ENCODE measurements around the gene PRR36. TPM values are rescaled to one million over a fixed set of nuclear protein-coding genes. Genes with fewer than 3 reads are reported as not detected.

The PRR36 gene
- total RNA-seq, 3 donors from 2014 or later: 0.05 to 0.08 TPM; not detected in 1

- Mint-ChIP-seq H3K9me3 (no peaks in the 10 kb centered on the region), H3K36me3 (ENCODE audit: insufficient read depth) (no peaks in the 10 kb centered on the region), H3K4me3 (peak overlapping the region; percentile 80), H3K27me3 (ENCODE audit: low read depth) (no peaks in the 10 kb centered on the region), H3K4me1 (ENCODE audit: low read depth) (peaks cover 12% of the 10 kb centered on the region)
- no peak for ATAC-seq
- DNase-seq: no peak
Observed at GRCh38 chr19:7830272-7830771, 43.9 kb downstream of the PRR36 start.

GRCh38 chr19:7829561-7830271, 44.5 kb downstream of the PRR36 start, which contains the start of gene EVI5L:
EVI5L (plus strand) TSS chr19:7830218; CDS start chr19:7846543, 16,325 bp downstream.
- DNase-seq (peak; percentile 99), ATAC-seq (peak; percentile 89 to 92)
- peak within 1 kb of the TSS; percentile 80 for H3K4me3 Mint-ChIP-seq
- no peaks in the 10 kb centered on the region for H3K9me3 Mint-ChIP-seq
- peaks cover 12% of the 10 kb centered on the region for H3K4me1 Mint-ChIP-seq (ENCODE audit: low read depth)
- no peaks in the 10 kb centered on the region for H3K36me3 Mint-ChIP-seq (ENCODE audit: insufficient read depth)
- no peaks in the 10 kb centered on the region for H3K27me3 Mint-ChIP-seq (ENCODE audit: low read depth)

- Mint-ChIP-seq H3K4me3 (peak overlapping the region; percentile 79), H3K36me3 (ENCODE audit: insufficient read depth) (no peaks in the 10 kb centered on the region)
- no peak for ATAC-seq
Observed at GRCh38 chr19:7829166-7829520, 45.0 kb downstream of the PRR36 start.

GRCh38 chr19:7823686-7824301, 50.4 kb downstream of the PRR36 start:
- Mint-ChIP-seq H3K4me1 (ENCODE audit: low read depth) (no peaks in the 10 kb centered on the region), H3K36me3 (ENCODE audit: insufficient read depth) (no peaks in the 10 kb centered on the region), H3K4me3 (no peak overlapping the region)

More at GRCh38 chr19:7829166-7829520, 45.0 kb downstream of the PRR36 start:
- peaks cover 12% of the 10 kb centered on the region for H3K4me1 Mint-ChIP-seq (ENCODE audit: low read depth)
- DNase-seq: no peak
- H3K27me3 Mint-ChIP-seq (ENCODE audit: low read depth): no peaks in the 10 kb centered on the region
- H3K9me3 Mint-ChIP-seq: no peaks in the 10 kb centered on the region

GRCh38 chr19:7822910-7823515, 51.2 kb downstream of the PRR36 start:
- no peak for ATAC-seq
- Mint-ChIP-seq H3K27me3 (ENCODE audit: low read depth) (peaks cover 38% of the 10 kb centered on the region), H3K4me1 (ENCODE audit: low read depth) (no peaks in the 10 kb centered on the region)

More at GRCh38 chr19:7823686-7824301, 50.4 kb downstream of the PRR36 start:
- no peak for DNase-seq
- H3K9me3 Mint-ChIP-seq: no peaks in the 10 kb centered on the region
- H3K27me3 Mint-ChIP-seq (ENCODE audit: low read depth): peaks cover 33% of the 10 kb centered on the region
- ATAC-seq: no peak

DNA sequence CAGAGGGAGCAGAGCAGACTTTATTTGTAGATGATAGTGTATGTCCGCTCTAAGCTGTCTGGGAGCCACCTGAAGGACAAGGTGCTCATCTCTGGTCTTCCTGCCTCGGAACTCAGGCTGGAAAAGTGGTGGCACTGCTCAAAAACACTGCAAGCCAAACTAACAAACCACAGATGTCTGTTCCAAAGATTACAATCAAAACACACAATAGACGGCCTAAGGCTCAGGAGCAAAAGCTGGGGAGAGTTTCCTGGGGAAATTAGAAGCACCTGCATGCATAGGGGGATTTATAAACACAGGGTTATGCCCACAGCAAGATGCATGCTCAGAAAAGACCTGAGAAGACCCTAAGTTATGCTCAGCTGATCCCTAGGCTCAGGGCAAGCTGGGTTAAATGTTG, 53.6 kb downstream of the PRR36 start:
- Mint-ChIP-seq H3K4me1 (ENCODE audit: low read depth) (peaks cover 3% of the 10 kb centered on the region), H3K27me3 (ENCODE audit: low read depth) (peaks cover 38% of the 10 kb centered on the region), H3K4me3 (no peak overlapping the region), H3K36me3 (ENCODE audit: insufficient read depth) (no peaks in the 10 kb centered on the region), H3K9me3 (no peaks in the 10 kb centered on the region)
- ATAC-seq (no peak), DNase-seq (no peak)

More at GRCh38 chr19:7822910-7823515, 51.2 kb downstream of the PRR36 start:
- Mint-ChIP-seq H3K36me3 (ENCODE audit: insufficient read depth) (no peaks in the 10 kb centered on the region), H3K4me3 (no peak overlapping the region), H3K9me3 (no peaks in the 10 kb centered on the region)
- DNase-seq: no peak

- no peak for ATAC-seq
- peaks cover 41% of the 10 kb centered on the region for H3K27me3 Mint-ChIP-seq (ENCODE audit: low read depth)
- peaks cover 13% of the 10 kb centered on the region for H3K4me1 Mint-ChIP-seq (ENCODE audit: low read depth)
Observed at GRCh38 chr19:7819337-7819736, 54.9 kb downstream of the PRR36 start.

GRCh38 chr19:7818806-7819205, 55.4 kb downstream of the PRR36 start:
- Mint-ChIP-seq H3K27me3 (ENCODE audit: low read depth) (peaks cover 41% of the 10 kb centered on the region), H3K4me1 (ENCODE audit: low read depth) (peaks cover 16% of the 10 kb centered on the region), H3K4me3 (no peak overlapping the region), H3K9me3 (no peaks in the 10 kb centered on the region), H3K36me3 (ENCODE audit: insufficient read depth) (no peaks in the 10 kb centered on the region)
- ATAC-seq (no peak), DNase-seq (no peak)

More at GRCh38 chr19:7819337-7819736, 54.9 kb downstream of the PRR36 start:
- Mint-ChIP-seq H3K36me3 (ENCODE audit: insufficient read depth) (no peaks in the 10 kb centered on the region), H3K9me3 (no peaks in the 10 kb centered on the region), H3K4me3 (no peak overlapping the region)
- no peak for DNase-seq

Other genes with a start within 250 kb of the PRR36 start
- 10 to 100 TPM; 64.6 to 76.1 (median 67.2) TPM for gene XAB2, start 244.8 kb downstream of the PRR36 start, total RNA-seq
- gene PET100, start 244.6 kb downstream of the PRR36 start, total RNA-seq: 100 to 1,000 TPM; 107 to 132 (median 128) TPM
- under 1 TPM in 1 of 3 donors, not detected in 2; 0.37 TPM for gene PCP2, start 240.7 kb downstream of the PRR36 start, total RNA-seq
- gene STXBP2, start 237.3 kb downstream of the PRR36 start, total RNA-seq: 100 to 1,000 TPM; 113 to 119 (median 114) TPM
- not detected for gene RETN, start 205.3 kb downstream of the PRR36 start, total RNA-seq
- not detected for gene MCEMP1, start 197.3 kb downstream of the PRR36 start, total RNA-seq
- 100 to 1,000 TPM in 1 of 3 donors, 10 to 100 TPM in 2; 81.3 to 112 (median 89.8) TPM for gene TRAPPC5, start 193.6 kb downstream of the PRR36 start, total RNA-seq
- 10 to 100 TPM in 2 of 3 donors, 1 to 10 TPM in 1; 6.9 to 52.7 (median 20.5) TPM for gene FCER2, start 172.3 kb downstream of the PRR36 start, total RNA-seq
- not detected for gene CLEC4G, start 142.3 kb downstream of the PRR36 start, total RNA-seq
- gene CD209, start 126.9 kb downstream of the PRR36 start, total RNA-seq: not detected
- gene CLEC4M, start 111.1 kb downstream of the PRR36 start, total RNA-seq: not detected
- 1 to 10 TPM; 6.6 to 7.5 (median 7.1) TPM for gene EVI5L, start 44.2 kb downstream of the PRR36 start, total RNA-seq
- under 1 TPM in 1 of 3 donors, not detected in 2; 0.05 TPM for gene LRRC8E, start 14.1 kb upstream of the PRR36 start, total RNA-seq
- 10 to 100 TPM; 40.4 to 44.0 (median 43.3) TPM for gene MAP2K7, start 29.5 kb upstream of the PRR36 start, total RNA-seq
- gene TGFBR3L, start 40.4 kb upstream of the PRR36 start, total RNA-seq: 1 to 10 TPM in 2 of 3 donors, under 1 TPM in 1; 0.74 to 2.4 (median 1.4) TPM
- gene SNAPC2, start 45.9 kb upstream of the PRR36 start, total RNA-seq: 10 to 100 TPM; 16.7 to 20.0 (median 18.8) TPM
- gene CTXN1, start 51.7 kb upstream of the PRR36 start, total RNA-seq: 1 to 10 TPM in 1 of 3 donors, under 1 TPM in 2; 0.71 to 1.4 (median 0.95) TPM
- 100 to 1,000 TPM; 180 to 193 (median 190) TPM for gene TIMM44, start 69.3 kb upstream of the PRR36 start, total RNA-seq
- 100 to 1,000 TPM; 160 to 171 (median 161) TPM for gene ELAVL1, start 131.3 kb upstream of the PRR36 start, total RNA-seq
- not detected for gene CCL25, start 178.4 kb upstream of the PRR36 start, total RNA-seq

Measured in activated T-cell treated with anti-CD3 and anti-CD28 coated beads, Interleukin-2, amount 50 U/mL, for 4 hours (primary cell).